ENCODE results near the gene ZNF396.

ZNF396 gene

GRCh38 chr18:35335866-35336265, 41.3 kb downstream of the ZNF396 start:
- no peak for DNase-seq (ENCODE audit: low read depth)

- no peak for DNase-seq (ENCODE audit: low read depth)
Measured at GRCh38 chr18:35334821-35335220, 42.3 kb downstream of the ZNF396 start.

DNA sequence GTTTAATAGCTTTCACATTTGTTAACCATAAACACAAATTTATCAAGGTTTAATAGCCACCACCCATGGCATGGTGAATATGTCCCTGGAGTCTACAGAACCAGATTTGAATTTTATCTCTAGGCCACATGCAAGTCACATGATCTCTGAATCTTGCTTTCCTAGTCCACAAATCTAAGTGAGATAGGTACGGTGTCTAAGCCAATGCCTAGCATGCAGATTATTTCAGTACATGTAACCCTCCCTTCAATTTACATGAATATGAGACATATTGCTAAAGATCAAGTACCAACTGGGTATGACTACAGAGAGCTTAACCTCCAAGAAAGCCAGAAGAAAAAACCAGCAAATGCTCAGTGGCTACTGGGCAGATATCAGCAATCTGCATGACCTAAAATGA, 42.9 kb downstream of the ZNF396 start:
- no peak for DNase-seq (ENCODE audit: low read depth)

- no peak for DNase-seq (ENCODE audit: low read depth)
Measured at GRCh38 chr18:35331367-35332087, 45.6 kb downstream of the ZNF396 start.

DNA sequence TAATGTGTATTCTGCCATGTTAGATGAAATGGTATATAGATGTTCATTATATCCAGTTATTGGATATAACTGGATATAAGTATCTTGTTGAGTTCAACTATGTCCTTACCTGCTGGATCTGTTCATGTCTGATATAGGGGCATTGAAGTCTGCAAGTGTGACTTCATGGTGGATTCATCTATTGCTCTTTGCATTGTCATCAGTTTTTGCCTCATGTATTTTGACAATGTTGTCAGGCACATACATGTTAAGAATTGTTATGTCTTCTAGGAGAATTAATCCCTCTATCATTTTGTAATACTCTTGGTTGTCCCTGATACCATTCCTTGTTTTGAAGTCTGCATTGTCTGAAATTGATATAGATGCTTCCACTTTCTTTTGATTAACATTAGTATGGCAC, 48.3 kb downstream of the ZNF396 start:
- DNase-seq (ENCODE audit: low read depth): no peak

DNA sequence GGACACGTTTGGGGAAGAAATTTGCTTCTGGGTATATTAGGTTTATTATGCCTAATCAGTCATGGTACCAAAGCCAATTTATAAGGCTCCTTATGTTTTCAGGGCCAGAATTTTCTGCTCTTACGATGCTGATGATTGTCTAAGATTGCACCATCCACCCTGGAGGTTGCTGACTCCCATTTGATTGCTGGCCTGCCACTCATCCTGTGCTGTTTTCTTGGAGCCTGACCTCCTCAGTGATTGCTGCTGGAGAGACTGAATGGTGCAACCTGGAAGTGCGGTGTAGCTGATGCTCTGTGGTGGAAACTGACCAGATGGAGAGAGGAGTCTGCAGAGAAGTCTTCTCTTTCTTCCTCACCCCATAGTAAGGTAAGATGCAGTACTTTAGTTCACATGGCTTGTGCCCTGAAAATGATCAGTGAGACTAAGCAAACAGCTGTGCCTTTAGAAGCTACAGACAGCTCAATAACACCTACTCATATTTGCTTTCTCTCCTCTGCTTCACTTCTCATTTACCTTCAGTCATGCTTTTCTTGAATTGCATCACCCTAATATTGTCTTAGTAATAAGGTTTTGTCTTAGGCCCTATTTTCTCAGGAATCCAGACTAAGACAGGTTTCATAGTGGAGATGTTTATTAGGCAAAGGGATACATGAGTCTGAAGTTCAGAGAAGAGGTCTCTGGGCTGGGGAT, 50.3 kb downstream of the ZNF396 start:
- DNase-seq (ENCODE audit: low read depth): no peak

DNA sequence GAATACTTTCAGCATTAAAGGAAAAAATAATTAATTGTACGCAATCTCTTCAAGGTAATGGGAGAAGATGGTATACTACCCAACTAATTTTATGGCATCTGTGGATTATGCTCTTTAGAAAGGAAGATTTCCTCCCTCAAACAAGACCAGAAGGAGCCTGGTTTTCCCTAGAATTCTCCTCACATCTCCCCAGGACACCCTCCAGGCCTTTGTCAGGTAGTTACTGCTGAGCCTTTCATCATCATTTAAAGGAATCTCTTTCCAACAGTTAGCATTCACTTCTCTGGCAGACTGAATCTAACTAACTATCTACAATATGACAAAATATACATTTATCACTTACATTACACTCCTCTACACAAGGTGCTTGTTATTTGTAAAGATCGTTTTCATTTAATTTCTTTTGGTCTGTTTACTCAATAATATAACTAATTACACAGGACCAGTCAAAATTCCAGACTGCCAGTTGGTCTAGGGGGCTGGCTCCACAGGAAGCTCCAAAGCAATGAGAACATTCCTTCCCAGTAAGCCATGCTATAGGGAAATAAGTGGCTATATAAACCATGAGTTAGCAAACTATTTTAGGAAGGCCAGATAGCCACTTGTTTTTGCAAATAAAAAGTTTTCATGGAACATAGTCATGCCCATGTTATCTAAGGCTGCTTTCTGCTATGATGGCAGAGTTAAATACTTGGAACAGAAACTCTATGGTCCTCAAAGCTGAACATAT, 52.0 kb downstream of the ZNF396 start:
- no peak for DNase-seq (ENCODE audit: low read depth)

GRCh38 chr18:35322486-35323458, 54.4 kb downstream of the ZNF396 start:
- DNase-seq (ENCODE audit: low read depth): no peak
